ENCODE measurements around the gene MEIS3.

The MEIS3 gene

GRCh38 chr19:47447470-47448359 is 28.4 kb upstream of the MEIS3 start:
- H3K4me3 ChIP-seq (ENCODE audit: low read length), result peak overlapping the region; percentile 53; the same call in 1 of the 2 replicates
- WGBS (ENCODE audit: insufficient coverage, insufficient read length), result no CpG with 5 or more reads among the region's 95 CpGs
- peaks cover 10% of the 10 kb centered on the region for H3K4me1 ChIP-seq (ENCODE audit: control insufficient read depth, insufficient read depth, low read length)
- H3K27ac ChIP-seq (ENCODE audit: low read length), result no peak overlapping the region
- no peak for DNase-seq (ENCODE audit: low read depth, low spot score)
- H3K27me3 ChIP-seq (ENCODE audit: control insufficient read depth, insufficient read depth, low read length), result no peaks in the 10 kb centered on the region
- no peaks in the 10 kb centered on the region for H3K36me3 ChIP-seq (ENCODE audit: control insufficient read depth, insufficient read depth, low read length)
- H3K9me3 ChIP-seq (ENCODE audit: control insufficient read depth, insufficient read depth, low read length), result no peaks in the 10 kb centered on the region

DNA sequence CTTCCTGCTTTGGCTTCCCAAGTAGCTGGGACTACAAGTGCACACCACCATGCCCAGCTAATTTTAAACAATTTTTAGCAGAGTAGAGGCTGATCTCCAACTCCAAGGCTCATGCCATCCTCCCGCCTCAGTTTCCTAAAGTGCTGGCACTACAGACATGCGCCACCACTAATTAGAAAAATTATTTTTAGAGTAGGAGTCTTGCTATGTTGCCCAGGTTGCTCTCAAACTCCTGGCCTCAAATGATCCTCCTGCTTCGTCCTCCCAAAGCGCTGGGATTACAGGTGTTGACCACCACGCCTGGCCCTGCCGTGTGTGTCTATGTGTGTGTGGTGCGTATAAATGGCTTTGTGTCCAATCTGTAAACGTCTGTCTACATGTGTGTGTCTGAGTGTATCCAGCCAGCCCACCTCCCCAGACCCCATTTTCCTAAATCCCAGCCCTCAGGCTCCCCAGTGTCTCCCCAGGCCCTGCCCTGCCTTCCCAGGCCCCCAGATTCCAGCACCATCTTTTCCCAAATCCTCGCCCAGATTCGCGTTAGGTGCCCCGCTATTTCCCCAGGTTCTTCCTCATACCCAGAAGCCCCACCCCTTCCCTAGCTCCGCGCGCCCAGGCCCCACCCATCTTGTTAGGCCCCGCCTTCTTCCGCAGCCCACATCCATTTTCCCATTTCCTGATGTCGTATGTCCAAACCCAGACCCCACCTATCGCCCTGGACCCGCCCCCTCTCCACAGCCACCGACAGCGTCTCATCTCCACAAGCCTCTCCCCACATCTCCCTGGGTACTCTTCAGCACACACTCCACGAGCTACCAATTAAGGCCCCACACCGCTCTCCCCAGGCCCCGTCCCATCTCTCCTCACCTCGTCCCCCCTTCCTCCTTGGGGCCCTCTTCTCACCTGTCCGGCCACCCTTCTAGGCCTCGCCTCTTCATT is 27.5 kb upstream of the MEIS3 start:
- Histone ChIP-seq H3K4me1 (ENCODE audit: control insufficient read depth, insufficient read depth, low read length) (peaks cover 10% of the 10 kb centered on the region), H3K9me3 (ENCODE audit: control insufficient read depth, insufficient read depth, low read length) (no peaks in the 10 kb centered on the region), H3K27me3 (ENCODE audit: control insufficient read depth, insufficient read depth, low read length) (no peaks in the 10 kb centered on the region), H3K27ac (ENCODE audit: low read length) (no peak overlapping the region), H3K4me3 (ENCODE audit: low read length) (peak overlapping the region; percentile 52; the same call in 1 of the 2 replicates), H3K36me3 (ENCODE audit: control insufficient read depth, insufficient read depth, low read length) (no peaks in the 10 kb centered on the region)
- no peak for DNase-seq (ENCODE audit: low read depth, low spot score)
- WGBS (ENCODE audit: insufficient coverage, insufficient read length), result no CpG with 5 or more reads among the region's 28 CpGs

DNA sequence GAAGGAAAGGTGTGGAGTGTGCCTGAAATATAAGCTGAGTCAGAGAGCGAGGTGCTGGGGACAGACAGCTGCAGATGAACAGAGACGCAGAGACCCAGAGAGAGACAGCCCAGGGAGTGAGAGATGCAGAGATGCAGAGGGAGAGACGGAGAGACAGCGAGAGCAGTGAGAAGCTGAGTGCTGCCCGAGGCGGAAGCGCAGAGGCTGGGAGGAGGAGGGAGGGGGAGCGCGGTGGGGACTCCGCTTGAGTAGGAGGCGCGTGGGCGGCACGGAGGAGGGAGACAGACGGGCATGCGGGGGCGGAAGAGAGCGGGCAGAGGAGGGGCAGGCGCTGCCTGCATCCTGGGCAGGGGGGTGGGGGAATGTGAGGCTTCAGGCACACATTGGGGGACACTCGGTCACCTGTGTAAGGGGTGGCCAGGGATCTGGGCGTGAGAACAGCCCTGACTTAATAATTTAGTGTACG is 26.6 kb upstream of the MEIS3 start:
- no CpG with 5 or more reads among the region's 22 CpGs for WGBS (ENCODE audit: insufficient coverage, insufficient read length)
- Histone ChIP-seq H3K27me3 (ENCODE audit: control insufficient read depth, insufficient read depth, low read length) (no peaks in the 10 kb centered on the region), H3K27ac (ENCODE audit: low read length) (no peak overlapping the region), H3K36me3 (ENCODE audit: control insufficient read depth, insufficient read depth, low read length) (no peaks in the 10 kb centered on the region), H3K9me3 (ENCODE audit: control insufficient read depth, insufficient read depth, low read length) (no peaks in the 10 kb centered on the region), H3K4me1 (ENCODE audit: control insufficient read depth, insufficient read depth, low read length) (peaks cover 10% of the 10 kb centered on the region), H3K4me3 (ENCODE audit: low read length) (no peak overlapping the region)
- DNase-seq (ENCODE audit: low read depth, low spot score), result no peak

DNA sequence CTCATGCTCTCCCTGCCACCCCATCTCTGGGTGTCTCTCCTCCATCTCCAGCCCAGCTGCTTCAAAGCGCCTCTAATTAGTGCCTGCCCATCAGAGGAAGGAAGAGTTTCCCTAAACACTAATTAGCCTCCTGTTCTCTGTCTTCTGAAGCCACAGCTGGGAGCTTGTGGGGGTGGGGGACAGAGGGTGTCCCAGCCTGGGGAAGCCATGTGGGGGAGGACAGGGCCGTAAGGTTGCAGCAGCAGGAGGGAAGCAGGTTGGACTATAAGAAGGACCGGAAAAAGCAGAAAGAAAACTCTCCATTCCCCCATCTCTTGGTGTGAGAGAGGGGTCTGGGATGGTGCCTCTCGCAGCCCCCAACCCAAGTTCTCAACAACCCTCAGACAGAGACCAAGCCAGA is 26.2 kb upstream of the MEIS3 start:
- no peaks in the 10 kb centered on the region for H3K36me3 ChIP-seq (ENCODE audit: control insufficient read depth, insufficient read depth, low read length)
- WGBS (ENCODE audit: insufficient coverage, insufficient read length), result no CpG with 5 or more reads among the region's 4 CpGs
- H3K9me3 ChIP-seq (ENCODE audit: control insufficient read depth, insufficient read depth, low read length), result no peaks in the 10 kb centered on the region
- no peak for DNase-seq (ENCODE audit: low read depth, low spot score)
- H3K27ac ChIP-seq (ENCODE audit: low read length), result no peak overlapping the region
- no peak overlapping the region for H3K4me3 ChIP-seq (ENCODE audit: low read length)
- peaks cover 10% of the 10 kb centered on the region for H3K4me1 ChIP-seq (ENCODE audit: control insufficient read depth, insufficient read depth, low read length)
- no peaks in the 10 kb centered on the region for H3K27me3 ChIP-seq (ENCODE audit: control insufficient read depth, insufficient read depth, low read length)

GRCh38 chr19:47444388-47444821 is 25.1 kb upstream of the MEIS3 start:
- no peak overlapping the region for H3K4me3 ChIP-seq (ENCODE audit: low read length)
- no peaks in the 10 kb centered on the region for H3K9me3 ChIP-seq (ENCODE audit: control insufficient read depth, insufficient read depth, low read length)
- no CpG with 5 or more reads among the region's 22 CpGs for WGBS (ENCODE audit: insufficient coverage, insufficient read length)
- H3K27me3 ChIP-seq (ENCODE audit: control insufficient read depth, insufficient read depth, low read length), result no peaks in the 10 kb centered on the region
- peaks cover 10% of the 10 kb centered on the region for H3K4me1 ChIP-seq (ENCODE audit: control insufficient read depth, insufficient read depth, low read length)
- H3K36me3 ChIP-seq (ENCODE audit: control insufficient read depth, insufficient read depth, low read length), result no peaks in the 10 kb centered on the region
- DNase-seq (ENCODE audit: low read depth, low spot score), result no peak
- no peak overlapping the region for H3K27ac ChIP-seq (ENCODE audit: low read length)

GRCh38 chr19:47443331-47443730 is 24.0 kb upstream of the MEIS3 start:
- Histone ChIP-seq H3K4me3 (ENCODE audit: low read length) (no peak overlapping the region), H3K27ac (ENCODE audit: low read length) (no peak overlapping the region), H3K36me3 (ENCODE audit: control insufficient read depth, insufficient read depth, low read length) (no peaks in the 10 kb centered on the region), H3K9me3 (ENCODE audit: control insufficient read depth, insufficient read depth, low read length) (no peaks in the 10 kb centered on the region), H3K27me3 (ENCODE audit: control insufficient read depth, insufficient read depth, low read length) (no peaks in the 10 kb centered on the region), H3K4me1 (ENCODE audit: control insufficient read depth, insufficient read depth, low read length) (peaks cover 6% of the 10 kb centered on the region; the same call in 1 of the 2 replicates)
- DNase-seq (ENCODE audit: low read depth, low spot score), result no peak
- WGBS (ENCODE audit: insufficient coverage, insufficient read length), result no CpG with 5 or more reads among the region's 12 CpGs

GRCh38 chr19:47438793-47439220 is 19.5 kb upstream of the MEIS3 start:
- Histone ChIP-seq H3K9me3 (ENCODE audit: control insufficient read depth, insufficient read depth, low read length) (no peaks in the 10 kb centered on the region), H3K36me3 (ENCODE audit: control insufficient read depth, insufficient read depth, low read length) (no peaks in the 10 kb centered on the region), H3K27me3 (ENCODE audit: control insufficient read depth, insufficient read depth, low read length) (no peaks in the 10 kb centered on the region), H3K4me1 (ENCODE audit: control insufficient read depth, insufficient read depth, low read length) (no peaks in the 10 kb centered on the region), H3K4me3 (ENCODE audit: low read length) (no peak overlapping the region), H3K27ac (ENCODE audit: low read length) (no peak overlapping the region)
- no CpG with 5 or more reads among the region's 5 CpGs for WGBS (ENCODE audit: insufficient coverage, insufficient read length)
- DNase-seq (ENCODE audit: low read depth, low spot score), result no peak

GRCh38 chr19:47437500-47437899 is 18.2 kb upstream of the MEIS3 start:
- Histone ChIP-seq H3K4me3 (ENCODE audit: low read length) (no peak overlapping the region), H3K36me3 (ENCODE audit: control insufficient read depth, insufficient read depth, low read length) (no peaks in the 10 kb centered on the region), H3K27ac (ENCODE audit: low read length) (no peak overlapping the region), H3K4me1 (ENCODE audit: control insufficient read depth, insufficient read depth, low read length) (no peaks in the 10 kb centered on the region), H3K9me3 (ENCODE audit: control insufficient read depth, insufficient read depth, low read length) (no peaks in the 10 kb centered on the region), H3K27me3 (ENCODE audit: control insufficient read depth, insufficient read depth, low read length) (no peaks in the 10 kb centered on the region)
- WGBS (ENCODE audit: insufficient coverage, insufficient read length), result no CpG with 5 or more reads among the region's 12 CpGs
- DNase-seq (ENCODE audit: low read depth, low spot score), result no peak

DNA sequence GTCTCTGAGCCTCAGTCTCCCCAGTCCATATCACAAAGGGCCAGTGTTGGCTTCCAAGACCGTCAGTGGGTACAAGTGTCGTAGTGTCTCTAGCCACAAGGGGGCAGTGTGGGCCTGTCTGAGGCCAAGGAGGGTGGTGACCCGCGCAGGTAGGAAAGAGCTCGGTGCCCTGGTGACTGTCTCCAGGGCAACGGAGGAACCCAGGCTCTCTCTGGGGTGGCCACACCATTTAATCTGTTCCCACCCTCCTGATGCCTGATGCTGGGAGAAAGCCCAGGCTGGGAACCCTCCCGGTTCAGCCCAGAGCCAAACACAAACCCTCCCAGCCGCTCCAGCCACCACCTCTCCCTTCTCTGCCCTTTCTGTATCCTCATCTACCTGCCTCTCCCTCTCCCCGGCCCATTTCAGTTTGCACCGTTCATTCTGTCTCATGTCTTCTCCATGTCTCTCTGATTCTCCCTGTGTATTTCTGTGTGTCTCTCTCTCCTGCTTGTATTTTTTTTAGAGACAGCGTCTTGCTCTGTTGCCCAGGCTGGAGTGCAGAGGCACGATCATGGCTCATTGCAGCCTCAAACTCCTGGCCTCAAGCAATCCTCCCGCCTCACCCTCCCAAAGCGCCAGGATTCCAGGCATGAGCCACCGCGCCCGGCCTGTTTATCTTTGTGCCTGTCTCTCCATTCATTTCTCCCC is 17.5 kb upstream of the MEIS3 start:
- DNase-seq (ENCODE audit: low read depth, low spot score), result no peak

More for the DNA sequence above, 17.5 kb upstream of the MEIS3 start:
- Histone ChIP-seq H3K36me3 (ENCODE audit: control insufficient read depth, insufficient read depth, low read length) (no peaks in the 10 kb centered on the region), H3K4me1 (ENCODE audit: control insufficient read depth, insufficient read depth, low read length) (no peaks in the 10 kb centered on the region), H3K9me3 (ENCODE audit: control insufficient read depth, insufficient read depth, low read length) (no peaks in the 10 kb centered on the region), H3K27me3 (ENCODE audit: control insufficient read depth, insufficient read depth, low read length) (no peaks in the 10 kb centered on the region), H3K4me3 (ENCODE audit: low read length) (no peak overlapping the region), H3K27ac (ENCODE audit: low read length) (no peak overlapping the region)
- WGBS (ENCODE audit: insufficient coverage, insufficient read length), result no CpG with 5 or more reads among the region's 17 CpGs
